HEK293T (cell line): ENCODE results near the gene NAMPT.

ENCODE experiments used
- L3MBTL2 ChIP-seq: fragments of 450-650 bp; conservative IDR thresholded peaks from 2 replicates; pipeline ENCODE4 v1.6.1; 2016; ENCODE audit warnings: mild to moderate bottlenecking
- SUZ12 ChIP-seq: fragments of 450-650 bp; IDR thresholded peaks from 2 replicates; pipeline ENCODE4 v1.6.1; 2016; ENCODE audit warnings: mild to moderate bottlenecking

GRCh38 chr7:106234425-106234824 lies 50.4 kb downstream of the NAMPT start:
- TF ChIP-seq SUZ12 (no peak), L3MBTL2 (no peak)
